Colonic mucosa (tissue), 4 donors: ENCODE measurements around the gene MMP7. TPM values are rescaled to one million over a fixed set of nuclear protein-coding genes. Genes with fewer than 3 reads are reported as not detected.

Experiments
- DNase-seq: peaks from one replicate; pipeline ENCODE4 v3.0.0-alpha.2; 2020
- H3K27ac ChIP-seq: fragments of 200-600 bp; one replicate; pipeline ENCODE4 v1.8.0; 2021
- H3K27me3 ChIP-seq: fragments of 200-600 bp; one replicate; pipeline ENCODE4 v1.8.0; 2021
- H3K36me3 ChIP-seq: fragments of 200-600 bp; one replicate; pipeline ENCODE4 v1.8.0; 2021
- H3K4me1 ChIP-seq: fragments of 200-600 bp; one replicate; pipeline ENCODE4 v1.8.0; 2021; ENCODE audit warnings: mild to moderate bottlenecking
- H3K4me3 ChIP-seq: fragments of 200-600 bp; one replicate; pipeline ENCODE4 v1.8.0; 2021
- H3K9ac ChIP-seq, 2 donors: one replicate each; pipeline ENCODE4 v1.7.0; 2013; ENCODE audit warnings: control low read depth in 2 of 2, low read depth in 2 of 2, low read length in 2 of 2
- H3K9me3 ChIP-seq: fragments of 200-600 bp; one replicate; pipeline ENCODE4 v1.8.0; 2021
- intact Hi-C: fragments of 100-400 bp; cut with DNase I; formaldehyde crosslinking; loops from one replicate; pipeline ENCODE4 v1.14.1; 2022
- total RNA-seq, 2 donors: library from RNA; stranded (reverse); fragmentation: NEBNext Ultra II Directional in 1 of 2; extraction: Animal tissue kit (Norgen Biotek cat#: 25700) in 1 of 2; gene quantifications; one replicate each; pipeline ENCODE4 v1.2.1, GENCODE V29; 2021
- TF ChIP-seq, protein P1 (sequence below): fragments of 200-600 bp; IDR thresholded peaks from one replicate; pipeline ENCODE4 v1.8.0; 2022; ENCODE audit warnings: antibody characterized with exemption, mild to moderate bottlenecking
- donor health status: healthy.
- donor health status: DM: no; HTN: no; CAD: no.
- donor health status: DM: no; HTN: no; CAD: no.

Gene MMP7
- total RNA-seq, 2 donors from 2014 or later = 0.29 to 1.4 TPM

DNA sequence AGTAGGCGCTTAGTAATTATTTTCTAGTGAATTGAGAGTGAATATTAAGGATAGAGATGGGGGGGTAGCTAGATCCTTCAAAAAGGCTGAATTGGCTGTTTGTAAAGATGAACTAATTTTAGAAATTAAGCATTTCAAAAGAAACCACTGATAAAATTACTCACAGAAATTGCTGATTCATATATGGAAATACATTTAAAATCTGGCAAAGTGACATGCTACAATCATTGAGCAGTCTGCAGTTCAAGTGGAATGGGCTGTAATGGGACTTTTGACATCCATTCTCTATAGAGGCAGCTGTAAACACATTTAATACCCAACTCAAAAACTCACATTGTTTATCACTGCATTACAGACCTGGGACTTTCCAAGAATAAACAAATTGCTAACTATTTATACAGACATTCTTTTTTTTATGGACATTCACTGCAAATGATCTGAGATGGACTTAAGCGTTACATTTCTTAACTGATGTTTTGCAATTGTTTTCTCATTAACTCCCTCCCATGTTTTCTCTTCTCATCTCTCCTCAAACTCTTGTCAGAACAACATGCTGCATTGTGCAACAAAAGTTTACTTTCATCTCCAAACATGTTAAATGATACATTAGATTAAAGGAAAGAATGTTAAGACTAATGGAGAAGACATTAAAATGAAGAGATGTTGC is 42.1 kb upstream of the MMP7 start:
- Histone ChIP-seq H3K27ac (no peak overlapping the region), H3K36me3 (no peaks in the 10 kb centered on the region), H3K4me3 (no peak overlapping the region), H3K9ac (no peak overlapping the region), H3K27me3 (no peaks in the 10 kb centered on the region), H3K9me3 (no peaks in the 10 kb centered on the region), H3K4me1 (no peaks in the 10 kb centered on the region)
- TF ChIP-seq, protein P1, sequence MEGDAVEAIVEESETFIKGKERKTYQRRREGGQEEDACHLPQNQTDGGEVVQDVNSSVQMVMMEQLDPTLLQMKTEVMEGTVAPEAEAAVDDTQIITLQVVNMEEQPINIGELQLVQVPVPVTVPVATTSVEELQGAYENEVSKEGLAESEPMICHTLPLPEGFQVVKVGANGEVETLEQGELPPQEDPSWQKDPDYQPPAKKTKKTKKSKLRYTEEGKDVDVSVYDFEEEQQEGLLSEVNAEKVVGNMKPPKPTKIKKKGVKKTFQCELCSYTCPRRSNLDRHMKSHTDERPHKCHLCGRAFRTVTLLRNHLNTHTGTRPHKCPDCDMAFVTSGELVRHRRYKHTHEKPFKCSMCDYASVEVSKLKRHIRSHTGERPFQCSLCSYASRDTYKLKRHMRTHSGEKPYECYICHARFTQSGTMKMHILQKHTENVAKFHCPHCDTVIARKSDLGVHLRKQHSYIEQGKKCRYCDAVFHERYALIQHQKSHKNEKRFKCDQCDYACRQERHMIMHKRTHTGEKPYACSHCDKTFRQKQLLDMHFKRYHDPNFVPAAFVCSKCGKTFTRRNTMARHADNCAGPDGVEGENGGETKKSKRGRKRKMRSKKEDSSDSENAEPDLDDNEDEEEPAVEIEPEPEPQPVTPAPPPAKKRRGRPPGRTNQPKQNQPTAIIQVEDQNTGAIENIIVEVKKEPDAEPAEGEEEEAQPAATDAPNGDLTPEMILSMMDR = no peak
- DNase-seq = no peak
- intact Hi-C loops = no loop called here

DNA sequence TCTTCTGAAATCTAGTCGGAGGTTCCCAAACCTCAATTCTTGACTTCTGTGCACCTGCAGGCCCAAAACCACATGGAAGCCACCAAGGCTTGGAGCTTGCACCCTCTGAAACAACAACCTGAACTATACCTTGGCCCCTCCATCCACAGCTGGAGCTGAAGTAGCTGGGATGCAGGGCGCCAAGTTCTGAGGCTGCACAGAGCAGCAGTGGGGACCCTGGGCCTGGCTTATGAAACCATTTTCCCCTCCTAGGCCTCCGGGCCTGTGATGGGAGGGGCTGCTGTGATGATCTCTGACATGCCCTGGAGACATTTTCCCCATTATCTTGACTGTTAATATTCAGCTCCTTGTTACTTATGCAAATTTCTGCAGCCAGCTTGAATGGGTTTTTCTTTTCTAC is 38.3 kb upstream of the MMP7 start:
- no peak for DNase-seq
- no peak overlapping the region for H3K27ac ChIP-seq
- no peak overlapping the region for H3K4me3 ChIP-seq
- no peaks in the 10 kb centered on the region for H3K27me3 ChIP-seq
- H3K9me3 ChIP-seq = no peaks in the 10 kb centered on the region
- no peak overlapping the region for H3K9ac ChIP-seq
- no peaks in the 10 kb centered on the region for H3K36me3 ChIP-seq
- H3K4me1 ChIP-seq = no peaks in the 10 kb centered on the region
- TF ChIP-seq, protein P1 = no peak
- intact Hi-C loops = no loop called here

DNA sequence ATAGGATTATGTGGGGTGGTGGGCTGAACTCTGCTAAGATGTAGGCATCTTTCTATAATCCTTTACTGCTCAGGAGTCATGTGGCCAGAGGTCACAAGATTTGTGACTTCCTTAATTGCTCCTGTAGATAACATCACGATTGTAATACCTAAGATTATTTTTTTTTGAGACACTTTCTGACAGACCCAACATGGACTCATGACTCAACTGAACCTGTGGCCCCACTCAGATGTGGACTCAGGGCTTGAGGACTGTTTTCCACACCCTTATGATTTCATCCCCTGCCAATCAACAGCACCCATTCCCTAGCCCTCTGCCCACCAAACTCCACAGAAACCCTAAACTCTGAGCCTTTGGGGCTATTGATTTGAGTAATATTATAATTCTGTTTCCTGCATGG is 35.6 kb upstream of the MMP7 start:
- intact Hi-C loops = no loop called here
- Histone ChIP-seq H3K27ac (no peak overlapping the region), H3K9me3 (no peaks in the 10 kb centered on the region), H3K36me3 (no peaks in the 10 kb centered on the region), H3K9ac (no peak overlapping the region), H3K4me1 (no peaks in the 10 kb centered on the region), H3K27me3 (no peaks in the 10 kb centered on the region), H3K4me3 (no peak overlapping the region)
- no peak for DNase-seq
- TF ChIP-seq, protein P1 = no peak

DNA sequence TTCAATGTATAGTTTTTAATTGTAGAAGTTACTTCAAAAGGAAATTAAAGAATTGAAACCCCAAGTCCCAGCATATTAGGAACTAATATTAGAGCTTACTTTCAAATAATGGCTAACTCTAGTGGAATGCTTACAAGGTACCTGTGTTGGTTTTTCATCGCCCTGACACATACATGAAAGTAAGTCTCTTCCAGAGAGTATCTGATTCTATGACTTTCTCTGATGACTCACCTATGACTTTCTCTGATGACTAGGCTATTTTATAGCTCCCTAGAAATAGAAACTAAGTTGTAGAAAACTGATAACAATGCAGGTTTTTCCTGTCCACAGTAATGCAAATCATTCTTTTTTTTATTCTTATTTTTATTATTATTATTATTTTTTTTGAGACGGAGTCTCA is 33.6 kb upstream of the MMP7 start:
- H3K4me3 ChIP-seq = no peak overlapping the region
- H3K36me3 ChIP-seq = no peaks in the 10 kb centered on the region
- no peaks in the 10 kb centered on the region for H3K27me3 ChIP-seq
- no peaks in the 10 kb centered on the region for H3K9me3 ChIP-seq
- H3K4me1 ChIP-seq = peaks cover 6% of the 10 kb centered on the region
- intact Hi-C loops = no loop called here
- no peak for DNase-seq
- no peak overlapping the region for H3K9ac ChIP-seq
- TF ChIP-seq, protein P1 = no peak
- no peak overlapping the region for H3K27ac ChIP-seq

DNA sequence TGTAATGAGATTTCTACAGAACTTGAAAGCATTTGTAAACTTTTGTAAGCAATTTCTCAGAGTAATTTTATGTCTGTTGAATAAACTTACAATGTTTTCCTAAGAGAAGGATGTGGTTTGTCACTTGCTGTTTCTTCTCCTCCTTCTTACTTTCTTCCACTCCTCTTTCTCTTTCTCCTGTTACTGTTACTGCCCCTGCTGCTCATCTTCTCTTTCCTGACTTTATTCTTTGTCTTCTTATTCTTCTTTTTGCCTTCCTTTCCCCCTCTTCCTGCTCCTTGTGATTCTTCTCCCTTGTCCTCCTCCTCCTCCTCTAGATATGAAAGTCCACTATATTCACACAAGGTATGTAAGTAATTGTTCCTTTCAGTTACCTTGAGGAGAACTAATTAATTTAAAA is 31.1 kb upstream of the MMP7 start:
- no peaks in the 10 kb centered on the region for H3K27me3 ChIP-seq
- no peak for DNase-seq
- H3K9ac ChIP-seq = no peak overlapping the region
- intact Hi-C loops = no loop called here
- H3K36me3 ChIP-seq = no peaks in the 10 kb centered on the region
- H3K4me3 ChIP-seq = no peak overlapping the region
- peaks cover 6% of the 10 kb centered on the region for H3K4me1 ChIP-seq
- TF ChIP-seq, protein P1 = no peak
- H3K27ac ChIP-seq = no peak overlapping the region
- H3K9me3 ChIP-seq = no peaks in the 10 kb centered on the region
